GM19395 (cell line): ENCODE data around the gene MORC4.

Experiments
- ATAC-seq: cut with Tn5 transposase; IDR thresholded peaks from one replicate; pipeline ENCODE4 v1.9.1; 2021; ENCODE audit warnings: mild to moderate bottlenecking, moderate library complexity; ENCODE audit not compliant: unreplicated experiment

MORC4 gene

DNA sequence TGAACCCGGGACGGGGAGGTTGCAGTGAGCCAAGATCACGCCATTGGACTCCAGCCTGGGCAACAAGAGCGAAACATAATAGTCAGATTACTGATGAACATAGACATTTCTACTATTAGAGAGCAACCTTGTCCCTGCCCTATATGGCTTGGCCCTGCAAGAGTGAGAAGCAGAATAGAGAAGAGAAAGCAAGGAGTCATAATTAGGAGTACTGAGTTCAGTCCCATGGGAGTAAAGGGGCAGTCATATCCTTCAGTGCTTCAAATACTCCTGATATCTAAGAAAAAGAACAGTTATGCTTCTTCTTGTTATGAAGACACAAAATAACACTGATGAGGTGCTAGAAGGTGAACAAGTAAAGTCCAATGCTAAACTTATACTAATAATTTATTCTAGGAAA is 46.0 kb downstream of the MORC4 start:
- no peak for ATAC-seq

DNA sequence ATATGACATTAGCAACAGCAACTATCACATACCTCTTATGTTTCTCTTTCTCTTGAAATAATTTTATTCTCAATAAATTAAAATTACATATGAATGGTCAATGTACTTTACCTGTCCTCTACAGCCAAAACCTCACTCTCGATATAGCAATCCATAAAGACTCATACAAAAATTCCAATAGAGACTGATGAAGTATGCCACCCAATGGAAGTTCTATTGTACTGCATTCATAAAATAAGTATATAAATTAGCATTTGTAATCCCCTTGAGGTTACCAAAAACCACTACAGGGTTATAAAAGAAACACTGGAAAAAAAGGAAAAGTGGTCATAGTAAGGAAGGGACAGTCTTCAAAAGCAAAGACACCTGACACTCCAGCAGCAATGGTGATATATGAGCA is 47.0 kb downstream of the MORC4 start:
- ATAC-seq, result no peak

DNA sequence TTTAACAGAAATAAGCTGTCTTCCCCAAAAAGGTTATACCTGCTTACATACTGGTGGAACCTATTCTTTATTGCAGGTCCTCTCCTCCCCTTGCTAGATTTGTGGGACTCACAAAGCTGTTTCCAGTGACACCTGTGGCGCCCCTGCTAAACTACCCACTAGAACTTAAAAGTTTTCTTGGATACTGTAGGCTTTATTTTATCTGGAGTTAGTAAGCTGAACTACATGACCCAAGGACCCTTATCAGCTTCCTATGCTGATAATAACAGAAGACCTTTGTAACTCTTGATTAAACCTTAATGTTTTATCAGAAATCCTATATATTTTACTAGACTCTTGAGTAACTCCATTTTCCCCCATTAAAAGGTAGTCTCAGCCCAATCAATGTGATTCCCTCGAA is 47.5 kb downstream of the MORC4 start:
- no peak for ATAC-seq

DNA sequence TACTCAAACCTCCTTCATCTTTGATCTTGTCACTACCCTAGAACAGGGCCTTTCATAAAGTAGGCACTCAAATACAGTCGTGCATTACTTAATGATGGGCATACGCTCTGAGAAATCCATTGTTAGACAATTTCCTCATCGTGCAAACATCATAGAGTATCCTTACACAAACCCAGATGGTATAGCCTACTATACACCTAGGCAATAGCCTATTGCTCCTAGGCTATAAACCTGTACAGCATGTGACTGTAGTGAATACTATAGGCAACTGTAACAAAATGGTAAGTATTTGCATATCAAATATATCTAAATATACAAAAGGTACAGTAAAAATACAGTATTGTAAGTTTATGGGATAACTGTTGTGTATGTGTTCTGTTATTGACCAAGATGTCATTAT is 47.9 kb downstream of the MORC4 start:
- ATAC-seq, result no peak

DNA sequence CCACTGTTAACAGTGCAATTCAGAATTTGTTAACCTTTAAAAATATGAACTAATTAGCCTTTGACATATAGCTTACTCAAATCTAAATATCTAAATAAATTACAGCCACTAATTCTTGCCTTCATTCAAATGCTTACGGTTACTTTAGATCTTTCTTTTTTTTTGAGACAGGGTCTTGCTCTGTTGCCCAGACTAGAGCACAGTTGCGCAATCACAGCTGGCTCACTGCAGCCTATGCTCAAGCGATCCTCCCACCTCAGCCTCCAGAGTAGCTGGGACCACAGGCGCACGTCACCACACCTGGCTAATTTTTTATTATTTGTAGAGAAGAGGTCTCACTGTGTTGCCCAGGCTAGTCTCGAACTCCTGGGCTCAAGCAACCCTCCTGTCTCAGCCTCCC is 48.8 kb downstream of the MORC4 start:
- no peak for ATAC-seq

DNA sequence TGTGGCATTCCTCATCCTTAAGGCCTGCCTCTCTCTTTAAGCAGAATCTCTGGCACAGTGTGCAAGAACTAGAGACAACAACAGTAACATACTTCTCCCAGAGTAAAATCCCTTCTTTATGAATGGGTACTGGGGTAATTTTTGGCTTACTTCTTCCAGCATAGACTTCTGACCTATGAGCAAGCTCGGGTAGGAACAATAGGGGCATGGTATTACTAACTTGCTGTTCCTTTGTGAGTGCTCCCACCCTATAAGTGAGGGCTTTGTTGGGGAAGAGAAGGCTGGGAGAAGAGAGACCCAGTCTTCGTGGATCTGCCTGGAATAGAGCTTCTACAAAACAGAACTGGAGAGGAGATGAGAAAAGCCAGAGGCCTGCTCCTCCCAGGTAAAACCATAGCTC is 49.6 kb downstream of the MORC4 start:
- no peak for ATAC-seq

DNA sequence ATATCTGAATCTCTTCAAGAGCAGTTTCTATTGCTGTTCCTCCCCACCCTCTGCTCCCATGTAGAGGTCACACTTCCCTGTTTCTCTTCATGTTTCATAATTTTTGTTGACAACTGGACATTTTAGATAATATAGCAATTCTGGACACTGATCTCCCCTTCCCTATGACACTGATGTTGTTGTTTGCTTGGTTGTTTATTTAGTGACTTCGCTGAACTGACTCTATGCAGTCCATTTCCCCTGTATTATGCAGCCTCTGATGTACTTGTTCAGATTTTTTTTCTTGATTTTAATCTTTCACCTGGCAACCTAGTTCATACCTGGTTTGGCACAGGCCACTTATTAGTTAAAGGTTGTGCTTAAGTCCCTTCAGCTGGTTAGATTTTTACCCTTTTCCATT is 50.6 kb downstream of the MORC4 start:
- ATAC-seq, result no peak

DNA sequence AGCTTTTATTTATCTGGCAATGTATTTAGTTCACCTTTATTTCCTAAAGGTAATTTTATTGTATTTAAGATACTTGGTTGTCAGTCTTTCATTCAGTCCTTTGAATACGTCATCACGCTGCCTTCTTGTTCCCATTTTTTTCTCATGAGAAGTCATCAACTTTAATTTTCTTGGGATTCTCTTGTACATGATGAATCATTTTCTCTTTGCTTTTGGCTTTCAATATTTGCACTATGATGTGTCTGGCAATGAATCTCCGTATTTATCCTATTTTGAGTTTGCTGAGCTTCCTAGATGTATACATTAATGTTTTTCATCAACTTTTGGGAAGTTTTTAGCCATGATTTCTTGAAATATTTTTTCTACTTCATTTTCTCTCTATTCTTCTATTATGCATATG is 51.4 kb downstream of the MORC4 start:
- no peak for ATAC-seq

DNA sequence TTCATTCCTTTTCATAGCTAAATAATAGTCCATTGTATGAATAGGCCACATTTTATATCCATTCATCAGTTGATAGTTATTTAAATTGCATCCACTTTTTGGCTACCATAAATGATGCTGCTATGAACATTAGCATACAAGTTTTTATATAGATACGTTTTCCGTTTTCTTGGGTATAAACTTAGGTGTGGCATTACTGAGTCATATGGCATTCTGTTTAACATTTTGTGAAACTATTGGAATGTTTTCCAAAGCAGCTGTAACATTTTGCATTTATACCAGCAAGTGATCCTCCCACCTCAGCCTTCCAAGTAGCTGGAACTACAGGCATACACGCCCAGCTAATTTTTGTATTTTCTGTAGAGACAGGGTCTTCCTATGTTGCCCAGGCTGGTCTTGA is 53.5 kb downstream of the MORC4 start:
- ATAC-seq, result no peak

DNA sequence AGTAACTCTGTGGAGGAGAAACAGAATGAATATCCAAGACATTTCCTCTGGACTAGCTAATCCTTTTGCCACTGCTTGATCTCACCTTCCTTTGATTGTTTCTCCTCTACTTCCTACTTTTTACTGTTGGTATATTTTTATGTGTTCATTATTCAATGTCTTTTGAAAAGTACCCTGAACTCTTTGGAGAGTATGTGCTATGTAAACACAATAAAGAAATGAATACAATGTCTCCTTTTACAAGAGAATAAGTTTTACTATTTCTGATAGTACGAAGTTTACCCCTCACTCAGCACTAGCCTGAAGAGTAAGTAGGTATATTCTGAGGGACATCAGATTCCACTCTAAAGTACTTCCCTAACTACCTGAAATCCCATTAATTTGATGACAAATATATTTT is 59.9 kb downstream of the MORC4 start:
- ATAC-seq, result no peak

DNA sequence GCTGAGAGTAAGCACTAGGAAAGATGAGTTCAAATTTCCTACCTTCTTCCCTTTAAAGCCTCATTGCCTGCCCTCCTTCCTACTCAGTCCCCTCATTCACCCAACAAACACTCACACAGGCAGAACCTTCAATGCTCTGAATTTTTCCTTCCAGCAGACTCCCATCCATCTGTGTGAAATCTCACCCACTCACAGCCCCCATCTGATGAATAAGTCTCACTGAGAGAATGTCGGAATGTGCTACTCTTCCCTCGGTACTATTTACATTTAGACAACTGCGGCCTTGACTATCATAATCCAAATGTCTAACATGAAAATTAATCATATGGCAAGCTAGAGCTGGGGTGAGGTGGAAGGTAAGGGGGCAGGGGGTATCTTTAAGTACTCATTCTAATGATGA is 60.4 kb downstream of the MORC4 start:
- no peak for ATAC-seq

DNA sequence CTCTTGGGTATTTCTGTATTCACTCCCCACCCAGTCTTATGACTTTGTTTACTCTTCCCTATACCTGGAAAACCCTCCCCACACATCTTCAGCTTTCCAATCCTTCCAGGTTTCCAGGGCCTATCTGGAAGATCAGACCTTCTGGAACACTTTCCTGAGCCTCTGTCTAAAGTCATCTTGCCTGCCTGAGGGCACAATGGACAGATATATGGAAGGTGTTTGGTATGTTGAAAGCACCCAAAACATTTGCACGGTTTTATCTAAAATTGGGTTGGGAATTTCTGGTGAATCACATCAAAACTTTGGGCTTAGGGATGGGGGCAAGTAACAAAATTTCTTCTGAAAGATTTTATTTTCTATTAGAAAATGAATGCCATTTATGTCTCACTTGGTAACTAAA is 63.8 kb downstream of the MORC4 start:
- no peak for ATAC-seq

DNA sequence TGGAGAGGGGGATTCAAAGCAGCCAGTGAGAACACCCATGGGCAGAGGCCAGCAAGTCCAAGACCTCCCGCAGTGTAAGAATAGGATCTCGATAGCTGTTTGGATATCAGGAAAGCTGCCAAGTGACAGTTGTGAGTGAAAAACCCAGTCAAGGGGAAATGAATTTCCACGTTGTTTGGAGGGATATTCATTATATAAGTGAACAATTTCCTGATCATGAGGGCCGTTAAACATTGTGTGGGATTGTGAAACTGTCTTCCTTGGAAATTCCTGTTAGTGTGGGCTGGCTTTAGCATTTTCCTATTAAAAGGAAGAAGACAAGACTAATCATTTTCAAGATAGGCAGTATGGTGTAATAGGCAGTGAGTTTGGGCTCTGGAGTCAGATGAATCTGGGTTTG is 64.8 kb downstream of the MORC4 start:
- ATAC-seq, result no peak

DNA sequence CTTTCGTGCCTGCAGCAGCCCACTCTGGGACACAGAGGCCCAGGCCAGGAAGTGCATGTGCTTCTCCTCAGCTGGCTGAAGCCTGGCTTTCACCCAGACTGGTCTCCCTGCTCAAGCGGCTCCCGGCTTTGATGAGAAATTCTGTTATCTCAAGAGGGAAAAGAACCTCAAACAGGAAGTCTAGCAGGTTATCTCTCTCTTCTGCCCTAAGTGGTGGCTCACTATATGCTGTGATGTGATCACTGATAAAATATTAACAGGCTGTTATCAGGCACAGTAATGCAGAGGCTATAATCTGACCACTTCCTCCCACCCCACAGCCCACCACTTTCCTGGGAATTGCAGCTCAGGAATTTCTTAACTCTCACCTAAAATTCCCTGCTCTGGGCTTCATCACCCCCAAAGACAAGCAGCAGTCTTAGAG is 66.5 kb downstream of the MORC4 start:
- no peak for ATAC-seq

DNA sequence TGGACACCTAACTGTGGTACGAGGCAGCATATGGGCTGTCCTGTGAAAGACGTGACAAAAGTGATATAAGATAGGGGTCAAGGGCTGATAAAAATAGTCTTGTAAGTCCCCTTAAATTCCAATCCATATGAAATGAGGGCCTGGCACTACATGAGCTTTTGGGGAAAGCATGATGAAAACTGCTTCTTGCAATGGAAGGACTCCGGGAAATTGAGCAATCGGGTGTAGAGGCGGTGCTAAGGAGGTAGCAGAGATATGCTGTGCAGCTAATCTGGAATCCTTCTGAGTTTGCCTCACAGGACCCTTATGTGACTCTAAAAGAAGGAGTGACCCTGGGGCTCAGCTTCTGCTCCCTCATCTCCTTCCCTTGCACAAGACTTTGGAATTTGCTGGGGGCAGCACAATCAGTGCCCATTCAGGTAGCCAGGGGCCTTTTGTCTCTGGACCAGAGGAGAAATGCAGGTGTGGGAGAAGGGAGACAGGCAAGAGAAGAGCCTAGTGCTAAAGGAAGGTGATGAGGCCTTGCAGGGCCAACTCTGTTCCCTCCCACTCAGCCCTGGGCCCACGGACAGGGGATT is 67.0 kb downstream of the MORC4 start:
- ATAC-seq, result no peak

DNA sequence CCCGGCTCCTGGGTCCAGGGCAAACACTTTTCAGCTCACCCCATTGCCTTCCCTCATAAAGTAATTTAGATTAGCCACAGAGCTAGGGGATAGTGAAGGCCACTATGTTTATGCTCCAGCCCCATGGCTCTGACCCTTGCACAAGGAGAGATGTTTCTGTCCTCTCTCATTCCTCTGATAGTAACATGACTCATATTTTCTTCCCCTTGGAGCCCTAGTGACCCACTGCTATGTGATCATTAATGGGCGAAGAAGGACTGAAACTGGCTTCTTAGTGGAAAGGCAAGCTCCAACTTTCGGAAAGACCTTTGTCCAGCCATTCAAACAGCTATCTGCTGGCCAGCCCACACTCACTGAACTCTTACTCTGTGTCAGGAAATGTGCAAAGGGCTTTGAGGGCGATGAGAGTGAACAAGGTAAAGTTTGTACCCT is 67.5 kb downstream of the MORC4 start:
- no peak for ATAC-seq

DNA sequence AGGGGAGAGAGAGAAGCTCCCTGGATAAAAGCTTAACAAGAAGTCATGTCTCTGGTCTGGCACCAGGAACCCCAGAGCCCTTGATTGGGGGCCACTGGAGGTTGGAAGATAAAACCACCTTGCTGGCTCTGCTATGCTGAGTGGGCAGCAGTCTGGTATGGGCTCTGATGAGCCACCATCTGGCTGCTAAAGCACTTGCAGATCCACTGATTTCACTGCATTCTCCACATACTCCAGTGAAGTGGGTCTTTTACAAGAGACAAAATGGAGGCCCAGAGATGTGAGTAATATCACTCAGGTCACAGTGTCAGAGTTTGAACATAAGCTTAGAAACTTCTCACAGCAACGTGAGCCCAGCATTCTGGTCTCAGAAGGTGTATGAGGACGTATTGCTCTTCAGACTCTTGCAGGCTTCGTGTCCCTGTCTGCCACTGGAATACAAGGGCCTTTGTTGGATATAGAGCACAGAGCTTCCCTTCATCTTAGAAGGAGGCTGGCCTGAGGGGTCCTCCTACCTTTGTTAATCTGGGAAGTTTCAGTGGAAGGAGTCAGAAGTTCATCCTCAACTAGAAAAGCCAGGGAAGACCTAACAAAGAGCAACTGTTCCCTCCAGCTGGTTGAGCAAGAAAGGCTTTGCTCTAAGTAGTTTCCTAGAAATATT is 68.1 kb downstream of the MORC4 start:
- ATAC-seq, result no peak

DNA sequence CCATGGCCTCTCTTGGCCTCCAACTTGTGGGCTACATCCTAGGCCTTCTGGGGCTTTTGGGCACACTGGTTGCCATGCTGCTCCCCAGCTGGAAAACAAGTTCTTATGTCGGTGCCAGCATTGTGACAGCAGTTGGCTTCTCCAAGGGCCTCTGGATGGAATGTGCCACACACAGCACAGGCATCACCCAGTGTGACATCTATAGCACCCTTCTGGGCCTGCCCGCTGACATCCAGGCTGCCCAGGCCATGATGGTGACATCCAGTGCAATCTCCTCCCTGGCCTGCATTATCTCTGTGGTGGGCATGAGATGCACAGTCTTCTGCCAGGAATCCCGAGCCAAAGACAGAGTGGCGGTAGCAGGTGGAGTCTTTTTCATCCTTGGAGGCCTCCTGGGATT is 71.8 kb downstream of the MORC4 start:
- ATAC-seq, result no peak

DNA sequence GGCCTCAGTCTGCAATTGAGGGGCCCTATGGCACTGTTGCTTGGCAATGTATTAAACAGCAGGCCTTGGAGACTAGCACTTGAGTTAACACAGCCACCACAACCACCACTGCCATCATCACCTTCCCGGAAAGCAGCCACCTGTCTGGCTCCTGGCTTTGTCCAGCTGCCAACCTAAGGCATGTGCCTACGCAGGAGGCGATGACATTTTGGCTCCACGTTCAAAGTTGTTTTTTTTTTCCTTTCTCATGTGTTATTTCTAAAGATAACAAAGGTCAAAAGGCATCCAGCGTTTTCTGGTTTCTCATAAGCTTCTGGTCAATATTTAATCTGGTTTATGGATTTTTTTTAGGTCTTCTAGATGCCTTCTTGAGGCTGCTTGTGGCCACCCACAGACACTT is 72.3 kb downstream of the MORC4 start:
- ATAC-seq, result no peak

DNA sequence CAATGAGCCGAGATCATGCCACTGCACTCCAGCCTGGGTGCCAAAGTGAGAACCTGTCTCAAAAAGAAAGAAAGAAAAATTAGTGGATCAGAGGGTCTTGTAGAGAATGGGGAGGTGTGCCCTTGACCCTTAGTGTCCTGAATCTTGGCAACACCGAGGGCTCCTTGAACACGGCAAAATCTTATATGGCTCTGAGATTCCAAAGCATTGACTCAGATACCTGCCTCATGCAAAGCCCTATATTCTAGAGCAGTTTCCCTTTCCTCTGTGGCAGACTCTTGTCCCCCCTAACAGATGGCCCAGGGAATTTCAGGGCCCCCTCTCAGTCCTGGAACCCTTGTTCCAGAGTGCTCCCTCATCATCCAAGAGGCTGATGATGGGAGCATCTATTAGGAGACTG is 73.0 kb downstream of the MORC4 start:
- no peak for ATAC-seq

DNA sequence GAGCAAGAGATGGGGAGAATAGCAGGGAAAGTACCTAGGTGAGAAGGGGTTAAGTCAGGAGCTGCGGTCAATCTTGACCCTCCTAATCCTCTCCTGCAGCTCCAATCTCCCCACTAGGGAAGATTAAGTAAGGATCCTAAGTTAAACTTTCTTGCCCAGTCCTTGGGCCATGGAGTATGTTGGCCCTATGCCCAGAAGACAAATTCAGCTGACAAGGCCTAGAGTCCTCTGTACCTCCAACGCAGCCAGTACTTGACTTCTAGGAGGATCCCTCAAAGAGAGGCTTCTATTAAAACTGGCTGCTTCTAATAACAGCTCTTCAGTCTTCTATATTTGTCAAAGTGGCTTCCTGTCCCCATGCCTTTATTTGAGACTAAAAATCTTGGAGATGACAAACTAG is 78.4 kb downstream of the MORC4 start:
- no peak for ATAC-seq

DNA sequence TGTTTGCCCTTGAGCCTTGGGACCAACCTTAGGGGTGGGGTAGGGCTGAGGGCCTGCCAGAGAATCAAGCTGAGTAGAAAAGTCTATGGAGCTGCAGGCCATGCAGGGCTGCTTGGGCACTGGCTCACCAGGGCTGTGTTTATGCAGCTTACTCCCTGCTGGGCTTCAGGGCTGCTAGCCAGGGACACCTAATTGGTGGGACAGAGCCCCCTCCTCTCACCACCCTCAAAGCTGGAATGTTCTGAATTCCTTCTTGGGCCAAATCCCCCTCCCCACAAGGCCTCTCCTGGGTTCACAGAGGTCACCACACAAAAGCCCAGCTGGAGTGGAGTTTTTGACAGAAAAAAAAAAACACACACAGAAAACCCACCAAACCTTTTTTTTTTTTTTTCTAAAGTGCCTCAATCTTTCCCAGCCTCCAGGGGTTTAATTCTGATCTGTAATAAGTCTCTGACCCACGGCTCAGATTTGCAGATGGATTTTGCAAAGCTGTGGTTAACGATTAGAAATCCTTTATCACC is 80.0 kb downstream of the MORC4 start, which contains the start of gene CLDN2:
TSS of gene CLDN2 (plus strand) at position 471 of the 521 bp plus-strand sequence. CDS start 7,827 bp downstream, outside the sequence.
- no peak for ATAC-seq
